RWPE1 (cell line): ENCODE measurements around the gene AKAP17A.
"Not testable (repeated sequence)": the region's sequence is repeated elsewhere in the genome, so short reads cannot be mapped to it uniquely, and the experiment has no call there.

Source experiments
- CTCF ChIA-PET: fragments of 350-600 bp; sonication (Branson Sonifier 250); formaldehyde crosslinking; extraction: SDS; loops from one replicate; lab custom pipeline; 2021; lab: Yijun Ruan, JAX
- POLR2A ChIA-PET: fragments of 400-600 bp; formaldehyde crosslinking; extraction: SDS; loops from one replicate; lab custom pipeline; 2020; ENCODE audit warnings: antibody characterized with exemption; ENCODE audit not compliant: low non-redundant PET; lab: Yijun Ruan, JAX
- DNase-seq: peaks from one replicate; pipeline ENCODE4 v3.0.0; 2012; ENCODE audit warnings: low spot score
- H3K27ac ChIP-seq: fragments of 450-650 bp; 2 replicates; pipeline ENCODE4 v1.5.1; 2017
- CTCF ChIP-seq: fragments of 450-650 bp; conservative IDR thresholded peaks from 2 replicates; pipeline ENCODE4 v1.5.1; 2017; ENCODE audit warnings: low read depth, mild to moderate bottlenecking

AKAP17A gene

DNA sequence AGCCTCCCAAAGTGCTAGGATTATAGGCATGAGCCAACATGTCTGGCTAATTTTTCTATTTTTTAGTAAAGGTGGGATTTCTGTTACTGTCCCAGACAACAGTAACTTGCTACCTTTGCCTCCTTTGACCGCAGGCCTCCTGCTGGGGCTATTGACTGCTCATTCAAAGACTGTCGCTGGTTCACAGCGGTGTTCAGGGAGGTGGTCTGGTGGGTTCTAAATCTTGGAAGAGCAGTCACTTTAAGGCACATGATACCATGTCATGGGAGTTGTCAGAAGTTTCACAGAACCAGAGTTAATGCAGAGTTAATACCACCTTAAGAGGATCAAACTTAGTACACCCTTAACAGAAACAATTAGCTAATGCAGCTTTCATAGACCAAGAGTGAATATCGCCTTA lies 27.3 kb downstream of the AKAP17A start:
- POLR2A ChIA-PET, result no interaction called here
- TF ChIP-seq CTCF, result no peak
- CTCF ChIA-PET, result no interaction called here
- H3K27ac ChIP-seq, result no peak overlapping the region
- DNase-seq, result no peak

DNA sequence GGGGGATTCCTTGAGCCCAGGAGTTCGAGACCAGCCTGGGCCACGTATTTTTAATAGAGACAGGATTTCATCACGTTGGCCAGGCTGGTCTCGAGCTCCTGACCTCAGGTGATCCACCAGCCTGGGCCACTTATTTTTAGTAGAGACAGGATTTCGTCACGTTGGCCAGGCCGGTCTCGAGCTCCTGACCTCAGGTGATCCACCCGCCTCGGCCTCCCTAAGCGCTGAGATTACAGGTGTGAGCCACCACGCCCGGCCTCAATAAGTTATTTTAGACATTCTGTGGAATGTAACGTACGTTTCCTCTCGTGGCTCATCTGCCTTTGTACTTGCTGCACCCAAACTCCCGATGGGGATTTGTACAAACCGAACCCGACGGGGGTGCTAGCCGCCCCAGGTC lies 32.3 kb downstream of the AKAP17A start:
- ChIA-PET CTCF (no interaction called here), POLR2A (no interaction called here)
- TF ChIP-seq CTCF, result no peak
- DNase-seq, result no peak
- no peak overlapping the region for H3K27ac ChIP-seq

GRCh38 chrX:1624158-1624860 lies 32.9 kb downstream of the AKAP17A start:
- H3K27ac ChIP-seq, DNase-seq, CTCF ChIA-PET, POLR2A ChIA-PET: not testable (repeated sequence)

- DNase-seq, POLR2A ChIA-PET, H3K27ac ChIP-seq, CTCF ChIA-PET: not testable (repeated sequence)
These were observed 33.4 kb downstream of the AKAP17A start for GRCh38 chrX:1624861-1625215.

DNA sequence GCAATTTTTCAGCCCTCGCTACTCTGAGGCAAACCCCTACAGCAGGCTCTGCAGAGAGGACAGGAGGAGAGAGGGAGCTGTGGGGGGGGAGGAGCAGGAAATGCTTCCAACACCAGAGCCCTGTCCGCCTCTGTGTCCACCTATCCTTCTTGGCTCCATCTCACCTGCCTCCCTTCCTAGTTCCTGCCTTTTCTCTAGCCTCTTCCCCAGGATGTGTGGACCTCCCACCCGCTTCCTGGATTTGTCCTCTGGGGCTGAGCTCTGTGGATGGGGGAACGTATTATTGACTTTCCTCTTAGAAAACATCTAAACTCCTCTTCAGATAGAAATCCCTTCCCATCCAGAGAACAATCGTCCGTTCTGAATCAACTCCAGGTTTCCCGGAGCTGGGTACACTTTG lies 37.8 kb downstream of the AKAP17A start:
- TF ChIP-seq CTCF, result no peak
- no peak overlapping the region for H3K27ac ChIP-seq
- CTCF ChIA-PET, result no interaction called here
- no peak for DNase-seq
- POLR2A ChIA-PET, result no interaction called here

GRCh38 chrX:1646009-1646408 lies 54.6 kb downstream of the AKAP17A start:
- no peak for TF ChIP-seq CTCF
- ChIA-PET POLR2A (no interaction called here), CTCF (no interaction called here)
- DNase-seq, result no peak
- H3K27ac ChIP-seq, result no peak overlapping the region

- H3K27ac ChIP-seq, result no peak overlapping the region
- TF ChIP-seq CTCF, result no peak
- POLR2A ChIA-PET, result no interaction called here
- DNase-seq, result no peak
- CTCF ChIA-PET, result no interaction called here
These were observed 58.2 kb downstream of the AKAP17A start for GRCh38 chrX:1649621-1650020.
